Fibroblast of villous mesenchyme (primary cell): ENCODE data around the gene SMIM27. TPM values are rescaled to one million over a fixed set of nuclear protein-coding genes. Genes with fewer than 3 reads are reported as not detected.

Experiments used
- DNase-seq: peaks from one replicate; pipeline ENCODE4 v3.0.0-alpha.2; 2010; ENCODE audit warnings: low read depth
- H3K4me3 ChIP-seq: 2 replicates; pipeline ENCODE4 v1.5.1; 2011; ENCODE audit warnings: low read depth, mild to moderate bottlenecking, low read length
- CTCF ChIP-seq: IDR thresholded peaks from 2 replicates; pipeline ENCODE4 v1.5.1; 2012; ENCODE audit warnings: low read depth, mild to moderate bottlenecking, low read length; ENCODE audit not compliant: insufficient read depth
- total RNA-seq: library from RNA; depleted of rRNA; stranded (reverse); fragments of >200 nt; gene quantifications from 2 replicates; pipeline ENCODE4 v1.2.3, GENCODE V29; 2012

The SMIM27 gene
- total RNA-seq, 1 donor, result 1.7 TPM

GRCh38 chr9:32554591-32554990, 2.5 kb downstream of the SMIM27 start:
- DNase-seq, result no peak
- H3K4me3 ChIP-seq, result no peak overlapping the region
- no peak for TF ChIP-seq CTCF

- DNase-seq, result peak; percentile 12
- H3K4me3 ChIP-seq, result no peak overlapping the region
- TF ChIP-seq CTCF, result no peak
Observed at GRCh38 chr9:32558408-32558934, 6.3 kb downstream of the SMIM27 start.

GRCh38 chr9:32565967-32566366, 13.8 kb downstream of the SMIM27 start:
- no peak for DNase-seq
- no peak for TF ChIP-seq CTCF
- H3K4me3 ChIP-seq, result no peak overlapping the region

GRCh38 chr9:32566770-32567169, 14.6 kb downstream of the SMIM27 start:
- no peak for TF ChIP-seq CTCF
- no peak for DNase-seq
- no peak overlapping the region for H3K4me3 ChIP-seq

- no peak for DNase-seq
- no peak overlapping the region for H3K4me3 ChIP-seq
- no peak for TF ChIP-seq CTCF
Observed at GRCh38 chr9:32570262-32570661, 18.1 kb downstream of the SMIM27 start.

- peak overlapping the region; percentile 100 for H3K4me3 ChIP-seq
- DNase-seq, result peak; percentile 87
- peak; percentile 79 for TF ChIP-seq CTCF
Observed at GRCh38 chr9:32571969-32572899, 20.1 kb downstream of the SMIM27 start.
